ENCODE measurements around the gene TAF11L7. TPM values are rescaled to one million over a fixed set of nuclear protein-coding genes. Genes with fewer than 3 reads are reported as not detected.

TAF11L7 gene
- total and polyA plus RNA-seq, 2 of the 8 experiments (the other 6 are each of a cell fraction or from before 2014, with no cell fraction given) = not detected

GRCh38 chr5:17619354-17619753, 33.8 kb upstream of the TAF11L7 start:
- no peak overlapping the region for H3K4me3 ChIP-seq (ENCODE audit: extremely low read depth in 1 of 4, insufficient read depth in 2 of 4, low read depth in 3 of 4, low read length in 4 of 4)
- no peaks in the 10 kb centered on the region for H3K9me3 ChIP-seq (ENCODE audit: insufficient read depth in 2 of 2, low read depth in 1 of 2, low read length in 1 of 2)
- ChIA-PET CTCF (ENCODE audit: partially characterized antibody) (interaction anchor here (0.6 kb wide), 2 partner anchors 18 to 113 kb away, joined by 3 to 5 read pairs; no protein-coding TSS in a partner anchor), POLR2A (ENCODE audit: partially characterized antibody) (no interaction called here)
- no peak overlapping the region for H2BK20ac ChIP-seq (ENCODE audit: low read length)
- no peaks in the 10 kb centered on the region for H3K36me3 ChIP-seq (ENCODE audit: control insufficient read depth in 2 of 4, insufficient read depth in 4 of 4, low read length in 3 of 4)
- H3K79me2 ChIP-seq (ENCODE audit: control insufficient read depth in 1 of 2, insufficient read depth in 2 of 2, low read length in 2 of 2) = no peaks in the 10 kb centered on the region
- no peak overlapping the region for H3K27ac ChIP-seq (ENCODE audit: low read depth, low read length)
- no peak for DNase-seq (ENCODE audit: low read depth in 1 of 2, low spot score in 2 of 2)
- no peak overlapping the region for H3K23ac ChIP-seq (ENCODE audit: insufficient read length)
- no peak overlapping the region for H4K8ac ChIP-seq (ENCODE audit: extremely low read depth, insufficient read depth, low read length)
- no peaks in the 10 kb centered on the region for H4K20me1 ChIP-seq (replicated peaks in 1 of 2; ENCODE audit: control insufficient read depth in 1 of 2, insufficient read depth in 2 of 2, low read length in 2 of 2)
- no peaks in the 10 kb centered on the region for H3K27me3 ChIP-seq (replicated peaks in 1 of 4; ENCODE audit: control insufficient read depth in 3 of 4, extremely low read depth in 1 of 4, insufficient read depth in 3 of 4, low read length in 3 of 4)
- no peak overlapping the region for H3K14ac ChIP-seq (ENCODE audit: insufficient read length)
- FAIRE-seq = no peak
- WGBS, 2 experiments (ENCODE audit: extremely low coverage in 1 of 2, insufficient coverage in 1 of 2, insufficient read length in 1 of 2, insufficient replicate concordance in 2 of 2, low coverage in 1 of 2, low lambda C conversion rate in 2 of 2, missing lambda C conversion rate in 1 of 2) = 93% methylated on average over 3 of the region's 3 CpGs; no CpG with 5 or more reads in 1 of the 2 experiments
- no peak overlapping the region for H2BK5ac ChIP-seq (ENCODE audit: low read depth, low read length)
- H3K18ac ChIP-seq (ENCODE audit: extremely low read depth, low read length) = no peak overlapping the region
- no peak overlapping the region for H2AFZ ChIP-seq (ENCODE audit: low read length)
- H3K9ac ChIP-seq (replicated peaks in 1 of 4; ENCODE audit: extremely low read depth in 1 of 4, low read depth in 3 of 4, low read length in 3 of 4) = no peak overlapping the region
- no peaks in the 10 kb centered on the region for H3K79me1 ChIP-seq (ENCODE audit: low read depth, low read length)
- no peak overlapping the region for H2AK5ac ChIP-seq (ENCODE audit: low read depth, low read length)
- H3K4ac ChIP-seq (replicated peaks; ENCODE audit: insufficient read length, low read depth, low read length) = no peak overlapping the region
- H3K4me2 ChIP-seq (ENCODE audit: insufficient read depth in 1 of 2, low read depth in 2 of 2, low read length in 2 of 2) = no peak overlapping the region
- H3K56ac ChIP-seq (replicated peaks; ENCODE audit: insufficient read length, low read depth, low read length) = no peak overlapping the region
- no peaks in the 10 kb centered on the region for H3K4me1 ChIP-seq (replicated peaks in 1 of 4; ENCODE audit: control insufficient read depth in 3 of 4, insufficient read depth in 4 of 4, low read length in 3 of 4)
- TF ChIP-seq FOSL1 (IDR thresholded peaks at IDR 0.05; ENCODE audit: insufficient read depth, low read depth, low read length) (no peak), POU5F1 (IDR thresholded peaks at IDR 0.05; ENCODE audit: low read depth, low read length) (no peak), POLR2A (IDR thresholded peaks at IDR 0.05; ENCODE audit: control extremely low read depth in 1 of 2, low read depth in 2 of 2, low read length in 2 of 2) (no peak), MAX (IDR thresholded peaks at IDR 0.05) (no peak), SUZ12 (IDR thresholded peaks at IDR 0.05; ENCODE audit: low read length) (no peak), TEAD4 (IDR thresholded peaks at IDR 0.05; ENCODE audit: low read depth, low read length) (no peak), SIN3A (conservative IDR thresholded peaks at IDR 0.05 in 1 of 2, IDR thresholded peaks at IDR 0.05 in 1 of 2; ENCODE audit: low read depth in 1 of 2, low read length in 2 of 2) (no peak), NANOG (IDR thresholded peaks at IDR 0.05; ENCODE audit: insufficient read depth, low read depth, low read length, poor library complexity, severe bottlenecking) (no peak), GTF2F1 (IDR thresholded peaks at IDR 0.05; ENCODE audit: borderline replicate concordance, low read depth, low read length) (no peak), JUND (IDR thresholded peaks at IDR 0.05; ENCODE audit: low read length) (no peak)
- no peak overlapping the region for H4K5ac ChIP-seq (ENCODE audit: insufficient read length, low read depth, low read length)
- no peaks in the 10 kb centered on the region for H3K23me2 ChIP-seq (ENCODE audit: low read depth, low read length)
- no peak overlapping the region for H4K91ac ChIP-seq (replicated peaks; ENCODE audit: insufficient read length, low read length)
- H2BK120ac ChIP-seq (replicated peaks; ENCODE audit: low read depth, low read length) = no peak overlapping the region
- no peak overlapping the region for H2BK12ac ChIP-seq (ENCODE audit: low read depth, low read length)
- H2BK15ac ChIP-seq (ENCODE audit: low read length) = no peak overlapping the region

Data from H1 (cell line).